Mesothelial cell of epicardium (in vitro differentiated cells): ENCODE measurements around the gene CHRNE. TPM values are rescaled to one million over a fixed set of nuclear protein-coding genes. Genes with fewer than 3 reads are reported as not detected.

Experiments used
- DNase-seq, 2 experiments: peaks; one replicate each; pipeline ENCODE4 v3.0.0; 2021; ENCODE audit warnings: low spot score in 2 of 2; ENCODE audit not compliant: unreplicated experiment in 2 of 2
- H3K27ac Mint-ChIP-seq: 2 replicates; pipeline ENCODE4 v1.8.0; 2021; ENCODE audit warnings: mixed read lengths
- H3K27me3 Mint-ChIP-seq: 2 replicates; pipeline ENCODE4 v1.8.0; 2021; ENCODE audit warnings: low read depth, mixed read lengths
- H3K36me3 Mint-ChIP-seq: 2 replicates; pipeline ENCODE4 v1.8.0; 2021; ENCODE audit warnings: mixed read lengths
- H3K4me1 Mint-ChIP-seq: 2 replicates; pipeline ENCODE4 v1.8.0; 2021; ENCODE audit warnings: mixed read lengths
- H3K4me3 Mint-ChIP-seq: 2 replicates; pipeline ENCODE4 v1.8.0; 2021; ENCODE audit warnings: mild to moderate bottlenecking, moderate library complexity, mixed read lengths
- H3K9me3 Mint-ChIP-seq: 2 replicates; pipeline ENCODE4 v1.8.0; 2021; ENCODE audit warnings: mixed read lengths
- CTCF ChIP-seq: fragments of 200-600 bp; sonication (generic); IDR thresholded peaks from one replicate; pipeline ENCODE4 v1.5.0; 2021; ENCODE audit warnings: antibody characterized with exemption; ENCODE audit not compliant: unreplicated experiment
- total RNA-seq: library from RNA; stranded (reverse); gene quantifications from 3 replicates; pipeline ENCODE4 v1.2.1, GENCODE V29; 2021

CHRNE gene
- total RNA-seq, 1 donor from 2014 or later: 1.5 TPM

- no peak overlapping the region for H3K27ac Mint-ChIP-seq
- no peak overlapping the region for H3K4me3 Mint-ChIP-seq
Observed at GRCh38 chr17:4902540-4902939, 358 bp downstream of the CHRNE start.

GRCh38 chr17:4901648-4902344 lies 1.1 kb downstream of the CHRNE start:
- H3K4me3 Mint-ChIP-seq: no peak overlapping the region
- H3K27me3 Mint-ChIP-seq: no peaks in the 10 kb centered on the region
- DNase-seq: no peak
- no peaks in the 10 kb centered on the region for H3K9me3 Mint-ChIP-seq
- peaks cover 8% of the 10 kb centered on the region for H3K36me3 Mint-ChIP-seq
- no peak overlapping the region for H3K27ac Mint-ChIP-seq
- TF ChIP-seq CTCF: no peak
- H3K4me1 Mint-ChIP-seq: peaks cover 13% of the 10 kb centered on the region

More at GRCh38 chr17:4902540-4902939, 358 bp downstream of the CHRNE start:
- peaks cover 6% of the 10 kb centered on the region for H3K36me3 Mint-ChIP-seq
- TF ChIP-seq CTCF: no peak
- peaks cover 13% of the 10 kb centered on the region for H3K4me1 Mint-ChIP-seq
- no peaks in the 10 kb centered on the region for H3K9me3 Mint-ChIP-seq
- no peaks in the 10 kb centered on the region for H3K27me3 Mint-ChIP-seq
- DNase-seq: no peak

- H3K27ac Mint-ChIP-seq: no peak overlapping the region
- peaks cover 13% of the 10 kb centered on the region for H3K4me1 Mint-ChIP-seq
- H3K4me3 Mint-ChIP-seq: no peak overlapping the region
- H3K36me3 Mint-ChIP-seq: peaks cover 8% of the 10 kb centered on the region
- H3K9me3 Mint-ChIP-seq: no peaks in the 10 kb centered on the region
- no peak for TF ChIP-seq CTCF
- no peak for DNase-seq
- H3K27me3 Mint-ChIP-seq: no peaks in the 10 kb centered on the region
Observed at GRCh38 chr17:4901108-4901647, 1.7 kb downstream of the CHRNE start.

GRCh38 chr17:4900231-4901107 lies 2.4 kb downstream of the CHRNE start:
- H3K4me3 Mint-ChIP-seq: peak overlapping the region; percentile 69

More at GRCh38 chr17:4900231-4901107, 2.4 kb downstream of the CHRNE start:
- H3K4me1 Mint-ChIP-seq: peaks cover 13% of the 10 kb centered on the region
- H3K27me3 Mint-ChIP-seq: no peaks in the 10 kb centered on the region
- TF ChIP-seq CTCF: no peak
- no peak for DNase-seq
- peaks cover 10% of the 10 kb centered on the region for H3K36me3 Mint-ChIP-seq
- no peak overlapping the region for H3K27ac Mint-ChIP-seq
- no peaks in the 10 kb centered on the region for H3K9me3 Mint-ChIP-seq
